ENCODE data around the gene NFKBIB. TPM values are rescaled to one million over a fixed set of nuclear protein-coding genes. Genes with fewer than 3 reads are reported as not detected.

Gene NFKBIB
- total and polyA plus RNA-seq, 2 of the 13 experiments (the other 11 are each of a cell fraction or from before 2014, with no cell fraction given) = 8.6 to 14.9 TPM

GRCh38 chr19:38850436-38850975 lies 49.3 kb upstream of the NFKBIB start (continued):
- TF ChIP-seq ZNF142 (CRISPR knock-in tag; IDR thresholded peaks at IDR 0.05) (no peak), NFYB (CRISPR knock-in tag; IDR thresholded peaks at IDR 0.05) (peak; percentile 82), ZNF383 (CRISPR knock-in tag; IDR thresholded peaks at IDR 0.05; ENCODE audit: borderline replicate concordance) (no peak), YY1 (IDR thresholded peaks at IDR 0.05; ENCODE audit: insufficient read depth, insufficient replicate concordance, low read depth, low read length) (peak; percentile 67), MAFK (conservative IDR thresholded peaks at IDR 0.05 in 1 of 2, IDR thresholded peaks at IDR 0.05 in 1 of 2; ENCODE audit: low read length in 2 of 2) (no peak), ARID5B (CRISPR knock-in tag; IDR thresholded peaks at IDR 0.05) (no peak), ZBTB49 (CRISPR knock-in tag; IDR thresholded peaks at IDR 0.05; ENCODE audit: borderline replicate concordance) (no peak), MBD4 (IDR thresholded peaks at IDR 0.05; ENCODE audit: borderline replicate concordance, low read length) (no peak), ZBTB4 (CRISPR knock-in tag; IDR thresholded peaks at IDR 0.05; ENCODE audit: borderline replicate concordance) (no peak), ZC3H13 (CRISPR knock-in tag; IDR thresholded peaks at IDR 0.05) (no peak), ZFP90 (CRISPR knock-in tag; IDR thresholded peaks at IDR 0.05; ENCODE audit: borderline replicate concordance) (no peak)
